Endothelial cell of umbilical vein (primary cell): ENCODE data around the gene CFAP99. TPM values are rescaled to one million over a fixed set of nuclear protein-coding genes. Genes with fewer than 3 reads are reported as not detected.

ENCODE experiments used
- BruUV-seq: library from RNA; stranded (reverse); fragments of 400-500 nt; replicated peaks from 2 replicates; lab custom pipeline; 2021; lab: Mats Ljungman, UMichigan
- CTCF ChIA-PET: fragments of 300-600, 350-600 bp; sonication (Branson Sonifier 250); formaldehyde crosslinking; loops from one replicate; lab custom pipeline; 2021; ENCODE audit warnings: antibody characterized with exemption, inconsistent platforms; lab: Charles Lee
- POLR2A ChIA-PET: fragments of 300-600, 350-600 bp; sonication (Branson Sonifier 250); formaldehyde crosslinking; loops from one replicate; lab custom pipeline; 2021; ENCODE audit warnings: antibody characterized with exemption, inconsistent platforms; lab: Charles Lee
- DNase-seq: peaks from one replicate; pipeline ENCODE4 v3.0.0-alpha.2; 2011; ENCODE audit warnings: low read depth, low spot score
- FAIRE-seq: peaks from 2 replicates; lab custom pipeline; 2011; peaks lifted over from hg19 to GRCh38; lab: Jason Lieb, UNC
- H2AFZ ChIP-seq: 2 replicates; pipeline ENCODE4 v1.6.0; 2012; ENCODE audit warnings: low read depth, low read length, control low read depth, inconsistent platforms
- H3K27ac ChIP-seq: 2 replicates; pipeline ENCODE4 v1.5.1; 2011; ENCODE audit warnings: low read depth, mild to moderate bottlenecking, control low read depth, low read length, moderate library complexity; ENCODE audit not compliant: insufficient read depth
- H3K27me3 ChIP-seq, 2 experiments: 2 replicates each; pipeline versions ENCODE4 v1.6.0 to v1.6.1; 2011; ENCODE audit warnings: low read length in 2 of 2, mixed read lengths in 1 of 2; ENCODE audit not compliant: control insufficient read depth in 2 of 2, insufficient read depth in 2 of 2
- H3K36me3 ChIP-seq, 2 experiments: 2 replicates in 1 of 2; 3 replicates in 1 of 2; pipeline ENCODE4 v1.5.1; 2011; ENCODE audit warnings: low read length in 2 of 2, mild to moderate bottlenecking in 1 of 2, moderate library complexity in 1 of 2; ENCODE audit not compliant: control insufficient read depth in 2 of 2, insufficient read depth in 2 of 2; ENCODE audit errors: extremely low read depth in 1 of 2
- H3K4me1 ChIP-seq: 3 replicates; pipeline ENCODE4 v1.5.1; 2011; ENCODE audit warnings: mild to moderate bottlenecking, low read length; ENCODE audit not compliant: control insufficient read depth, insufficient read depth; ENCODE audit errors: extremely low read depth
- H3K4me2 ChIP-seq: 2 replicates; pipeline ENCODE4 v1.6.1; 2011; ENCODE audit warnings: low read length, control low read depth, mixed read lengths; ENCODE audit not compliant: insufficient read depth
- H3K4me3 ChIP-seq, 3 experiments: fragments of 200-600 bp in 1 of 3; sonication (generic), shearing (Covaris generic) in 1 of 3; replicated peaks in 1 of 3; 2 replicates each; pipeline ENCODE4 v1.5.1; 2011 to 2016; ENCODE audit warnings: control low read depth in 3 of 3, low read length in 3 of 3, mild to moderate bottlenecking in 2 of 3, inconsistent platforms in 1 of 3, low read depth in 1 of 3, moderate library complexity in 1 of 3; ENCODE audit not compliant: insufficient read depth in 1 of 3
- H3K79me2 ChIP-seq: 2 replicates; pipeline ENCODE4 v1.6.0; 2012; ENCODE audit warnings: low read length, inconsistent platforms; ENCODE audit not compliant: control insufficient read depth, insufficient read depth
- H3K9ac ChIP-seq: replicated peaks from 2 replicates; pipeline ENCODE3; 2011; ENCODE audit warnings: low read length, control low read depth; ENCODE audit not compliant: insufficient read depth; ENCODE audit errors: extremely low read depth
- H3K9me1 ChIP-seq: replicated peaks from 3 replicates; pipeline ENCODE4 v1.6.0; 2011; ENCODE audit warnings: mild to moderate bottlenecking, low read length; ENCODE audit not compliant: control insufficient read depth, insufficient read depth; ENCODE audit errors: extremely low read depth
- H3K9me3 ChIP-seq: replicated peaks from 2 replicates; pipeline ENCODE4 v1.5.1; 2012; ENCODE audit warnings: low read length, inconsistent platforms; ENCODE audit not compliant: control insufficient read depth, insufficient read depth
- H4K20me1 ChIP-seq: replicated peaks from 2 replicates; pipeline ENCODE3; 2011; ENCODE audit warnings: mild to moderate bottlenecking, low read length; ENCODE audit not compliant: control insufficient read depth, insufficient read depth; ENCODE audit errors: extremely low read depth
- EZH2 ChIP-seq: IDR thresholded peaks from 2 replicates; pipeline ENCODE4 v1.6.1; 2012; ENCODE audit warnings: borderline replicate concordance, low read depth, mild to moderate bottlenecking, moderate library complexity, low read length, inconsistent platforms; ENCODE audit not compliant: severe bottlenecking
- FOS ChIP-seq: IDR thresholded peaks from 2 replicates; pipeline ENCODE4 v1.6.1; 2011; ENCODE audit warnings: mild to moderate bottlenecking, low read length, moderate library complexity, borderline replicate concordance; ENCODE audit not compliant: insufficient read depth
- GATA2 ChIP-seq: IDR thresholded peaks from 2 replicates; pipeline ENCODE4 v1.7.0; 2011; ENCODE audit warnings: low read depth, mild to moderate bottlenecking, moderate library complexity, mixed read lengths, low read length; ENCODE audit not compliant: insufficient read length, insufficient read depth
- JUN ChIP-seq: IDR thresholded peaks from 2 replicates; pipeline ENCODE4 v1.6.1; 2011; ENCODE audit warnings: borderline replicate concordance, low read depth; ENCODE audit not compliant: insufficient read length, insufficient read depth
- MYC ChIP-seq: IDR thresholded peaks from one replicate; pipeline ENCODE4 v1.6.1; 2011; ENCODE audit warnings: mild to moderate bottlenecking, low read depth, low read length
- POLR2A ChIP-seq: IDR thresholded peaks from 2 replicates; pipeline ENCODE4 v1.6.1; 2012; ENCODE audit warnings: low read depth, mild to moderate bottlenecking, control low read depth, low read length
- POLR2AphosphoS5 ChIP-seq: IDR thresholded peaks from 2 replicates; pipeline ENCODE4 v1.6.1; 2012; ENCODE audit warnings: low read depth, mild to moderate bottlenecking, control low read depth, low read length, moderate library complexity; ENCODE audit not compliant: insufficient read depth
- dilution Hi-C: fragments of 300-500 bp; cut with MboI; formaldehyde crosslinking; loops from one replicate; pipeline ENCODE4 v1.15.0; 2019; ENCODE audit warnings: low sequenced_read_pairs; ENCODE audit not compliant: extremely low pct_ligation_motif_present
- intact Hi-C: fragments of 100-400 bp; cut with micrococcal nuclease; formaldehyde crosslinking; loops from one replicate; pipeline ENCODE4 v1.10.0; 2022
- polyA plus RNA-seq, 4 experiments: library from polyadenylated mRNA; depleted of rRNA in 3 of 4; stranded (reverse) in 3 of 4; unstranded in 1 of 4; fragments of >200 nt; gene quantifications; 2 replicates each; pipeline versions ENCODE4 v1.2.1 to v1.2.3, GENCODE V29; 2011 to 2012; ENCODE audit warnings: missing spikeins in 1 of 4
- total RNA-seq: library from RNA; stranded (reverse); gene quantifications from 2 replicates; pipeline ENCODE4 v1.2.3, GENCODE V29; 2021
- TF ChIP-seq, protein P1 (sequence below): IDR thresholded peaks from 2 replicates; pipeline ENCODE4 v1.6.1; 2011; ENCODE audit not compliant: insufficient read depth, insufficient read length
- TF ChIP-seq, protein P2 (sequence below), 2 donors: IDR thresholded peaks; 1 replicate in 1 of 2; 2 replicates in 1 of 2; pipeline ENCODE4 v1.5.1; 2011; ENCODE audit warnings: low read length in 2 of 2, mild to moderate bottlenecking in 2 of 2, moderate library complexity in 2 of 2, control low read depth in 1 of 2, inconsistent platforms in 1 of 2, low read depth in 1 of 2; ENCODE audit not compliant: insufficient read depth in 1 of 2; ENCODE audit errors: extremely low read depth in 1 of 2

Gene CFAP99
- total and polyA plus RNA-seq, 2 donors (not counting 3 experiments of a cell fraction or from before 2014, with no cell fraction given): 0.03 TPM; not detected in 1

DNA sequence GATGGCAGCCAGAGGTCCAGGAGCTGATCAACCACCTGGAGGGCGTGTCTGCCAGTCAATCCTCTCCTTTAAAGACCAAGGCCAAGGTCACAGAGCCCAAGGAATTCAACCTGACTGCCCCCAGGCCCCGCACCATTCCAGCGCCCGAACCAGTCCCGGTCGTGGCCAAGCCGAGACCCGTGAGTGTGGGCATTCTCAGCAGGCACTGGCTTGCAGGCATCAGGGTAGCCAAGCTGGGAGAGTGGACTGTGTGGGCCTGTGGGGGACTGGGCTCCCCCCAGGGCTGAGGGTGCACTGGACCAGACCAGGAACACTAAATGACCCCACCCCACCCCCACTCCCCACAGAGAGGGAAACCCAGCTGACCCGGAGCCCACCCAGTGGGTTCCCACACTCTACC is 26.4 kb downstream of the CFAP99 start:
- DNase-seq (no peak), FAIRE-seq (no peak)
- CTCF ChIA-PET: interaction anchor here (1.0 to 1.2 kb wide), 4 partner anchors 52 to 225 kb away, joined by 3 to 7 read pairs (median 3); partner anchors contain the start of gene MXD4
- Histone ChIP-seq H4K20me1 (no peaks in the 10 kb centered on the region), H3K4me3 (no peak overlapping the region), H3K4me2 (no peak overlapping the region), H3K4me1 (no peaks in the 10 kb centered on the region), H3K27ac (no peak overlapping the region), H2AFZ (no peak overlapping the region), H3K27me3 (no peaks in the 10 kb centered on the region), H3K9me1 (no peaks in the 10 kb centered on the region), H3K9me3 (no peaks in the 10 kb centered on the region), H3K79me2 (no peaks in the 10 kb centered on the region), H3K36me3 (no peaks in the 10 kb centered on the region), H3K9ac (no peak overlapping the region)
- dilution Hi-C loops: no loop called here
- intact Hi-C loops: no loop called here
- TF ChIP-seq GATA2: no peak
- TF ChIP-seq MYC: no peak
- no peak for TF ChIP-seq JUN
- no peak for TF ChIP-seq POLR2A
- TF ChIP-seq, protein P1, sequence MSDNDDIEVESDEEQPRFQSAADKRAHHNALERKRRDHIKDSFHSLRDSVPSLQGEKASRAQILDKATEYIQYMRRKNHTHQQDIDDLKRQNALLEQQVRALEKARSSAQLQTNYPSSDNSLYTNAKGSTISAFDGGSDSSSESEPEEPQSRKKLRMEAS: no peak
- no peak for TF ChIP-seq EZH2
- no peak for TF ChIP-seq POLR2AphosphoS5
- TF ChIP-seq FOS: no peak
- TF ChIP-seq, protein P2, sequence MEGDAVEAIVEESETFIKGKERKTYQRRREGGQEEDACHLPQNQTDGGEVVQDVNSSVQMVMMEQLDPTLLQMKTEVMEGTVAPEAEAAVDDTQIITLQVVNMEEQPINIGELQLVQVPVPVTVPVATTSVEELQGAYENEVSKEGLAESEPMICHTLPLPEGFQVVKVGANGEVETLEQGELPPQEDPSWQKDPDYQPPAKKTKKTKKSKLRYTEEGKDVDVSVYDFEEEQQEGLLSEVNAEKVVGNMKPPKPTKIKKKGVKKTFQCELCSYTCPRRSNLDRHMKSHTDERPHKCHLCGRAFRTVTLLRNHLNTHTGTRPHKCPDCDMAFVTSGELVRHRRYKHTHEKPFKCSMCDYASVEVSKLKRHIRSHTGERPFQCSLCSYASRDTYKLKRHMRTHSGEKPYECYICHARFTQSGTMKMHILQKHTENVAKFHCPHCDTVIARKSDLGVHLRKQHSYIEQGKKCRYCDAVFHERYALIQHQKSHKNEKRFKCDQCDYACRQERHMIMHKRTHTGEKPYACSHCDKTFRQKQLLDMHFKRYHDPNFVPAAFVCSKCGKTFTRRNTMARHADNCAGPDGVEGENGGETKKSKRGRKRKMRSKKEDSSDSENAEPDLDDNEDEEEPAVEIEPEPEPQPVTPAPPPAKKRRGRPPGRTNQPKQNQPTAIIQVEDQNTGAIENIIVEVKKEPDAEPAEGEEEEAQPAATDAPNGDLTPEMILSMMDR (IDR thresholded peaks at IDR 0.05; ENCODE audit: extremely low read depth in 1 of 2, insufficient read depth in 1 of 2, low read depth in 1 of 2, low read length in 2 of 2): no peak
- BruUV-seq: no TSS peak
- POLR2A ChIA-PET: no interaction called here
